SK-N-SH treated with all-trans-retinoic acid at 6 μM for 48 hours (cell line): ENCODE measurements around the gene LAMC1.
A peak's percentile ranks its signal among the peaks of the same experiment; 100 is the strongest.

Source experiments
- ATAC-seq: fragments of 200-7000 bp; cut with Tn5 transposase; 3 replicates; pipeline ENCODE4 v1.9.1; 2020; ENCODE audit warnings: mild to moderate bottlenecking, moderate library complexity
- ARNTL ChIP-seq: fragments of 450-650 bp; formaldehyde crosslinking; IDR thresholded peaks from 2 replicates; pipeline ENCODE4 v1.5.0; 2020; ENCODE audit warnings: low read depth, mild to moderate bottlenecking, moderate library complexity, borderline replicate concordance
- BACH2 ChIP-seq: fragments of 250-450 bp; sonication (Bioruptor Pico); IDR thresholded peaks from 2 replicates; pipeline ENCODE4 v1.9.0; 2021; ENCODE audit warnings: mild to moderate bottlenecking, borderline replicate concordance
- CREB5 ChIP-seq: fragments of 250-450 bp; sonication (Bioruptor Pico); IDR thresholded peaks from 2 replicates; pipeline ENCODE4 v1.5.1; 2020; ENCODE audit warnings: low read depth, mild to moderate bottlenecking, moderate library complexity
- CSDC2 ChIP-seq: fragments of 250-450 bp; sonication (Bioruptor Pico); IDR thresholded peaks from 2 replicates; pipeline ENCODE4 v1.5.0; 2020; ENCODE audit warnings: mild to moderate bottlenecking, moderate library complexity
- CSRNP3 ChIP-seq: fragments of 250-450 bp; sonication (Bioruptor Pico); IDR thresholded peaks from 2 replicates; pipeline ENCODE4 v1.5.1; 2021; ENCODE audit warnings: mild to moderate bottlenecking, moderate library complexity
- ESRRG ChIP-seq: fragments of 250-450 bp; sonication (Bioruptor Pico); IDR thresholded peaks from 2 replicates; pipeline ENCODE4 v1.6.1; 2021; ENCODE audit warnings: mild to moderate bottlenecking
- GLIS3 ChIP-seq: fragments of 250-450 bp; sonication (Bioruptor Pico); IDR thresholded peaks from 2 replicates; pipeline ENCODE4 v1.5.0; 2020; ENCODE audit warnings: mild to moderate bottlenecking, moderate library complexity
- ISL1 ChIP-seq: fragments of 250-450 bp; sonication (Bioruptor Pico); IDR thresholded peaks from 2 replicates; pipeline ENCODE4 v2.1.2; 2022; ENCODE audit warnings: mild to moderate bottlenecking, moderate library complexity
- OSR1 ChIP-seq: fragments of 250-450 bp; sonication (Bioruptor Pico); IDR thresholded peaks from 2 replicates; pipeline ENCODE4 v1.8.0; 2022; ENCODE audit warnings: moderate library complexity, mild to moderate bottlenecking, inconsistent platforms
- PATZ1 ChIP-seq: fragments of 250-450 bp; sonication (Bioruptor Pico); IDR thresholded peaks from 2 replicates; pipeline ENCODE4 v1.8.0; 2020; ENCODE audit warnings: mild to moderate bottlenecking, moderate library complexity, borderline replicate concordance
- POU6F1 ChIP-seq: fragments of 250-450 bp; sonication (Bioruptor Pico); IDR thresholded peaks from 2 replicates; pipeline ENCODE4 v1.8.0; 2021; ENCODE audit warnings: low read depth, mild to moderate bottlenecking, moderate library complexity, borderline replicate concordance
- PPARA ChIP-seq: fragments of 250-450 bp; sonication (Bioruptor Pico); IDR thresholded peaks from 2 replicates; pipeline ENCODE4 v1.5.0; 2020; ENCODE audit warnings: mild to moderate bottlenecking, borderline replicate concordance
- RARB ChIP-seq: fragments of 250-450 bp; sonication (Bioruptor Pico); IDR thresholded peaks from 2 replicates; pipeline ENCODE4 v1.8.0; 2021; ENCODE audit warnings: mild to moderate bottlenecking, moderate library complexity
- SNAI2 ChIP-seq: fragments of 250-450 bp; sonication (Bioruptor Pico); IDR thresholded peaks from 2 replicates; pipeline ENCODE4 v1.5.0; 2020; ENCODE audit warnings: mild to moderate bottlenecking, moderate library complexity
- TCF4 ChIP-seq: fragments of 250-450 bp; sonication (Bioruptor Pico); IDR thresholded peaks from 2 replicates; pipeline ENCODE4 v1.8.0; 2021; ENCODE audit warnings: mild to moderate bottlenecking, moderate library complexity, borderline replicate concordance
- TOX ChIP-seq: fragments of 250-450 bp; sonication (Bioruptor Pico); IDR thresholded peaks from 2 replicates; pipeline ENCODE4 v1.8.0; 2021; ENCODE audit warnings: mild to moderate bottlenecking, moderate library complexity, borderline replicate concordance
- ZC3H10 ChIP-seq: fragments of 250-450 bp; sonication (Bioruptor Pico); IDR thresholded peaks from 2 replicates; pipeline ENCODE4 v1.5.1; 2021; ENCODE audit warnings: mild to moderate bottlenecking, moderate library complexity
- ZFP30 ChIP-seq: fragments of 450-650 bp; formaldehyde crosslinking; IDR thresholded peaks from 2 replicates; pipeline ENCODE4 v1.5.0; 2022; ENCODE audit warnings: mild to moderate bottlenecking, moderate library complexity
- ZNF565 ChIP-seq: fragments of 450-650 bp; formaldehyde crosslinking; conservative IDR thresholded peaks from 2 replicates; pipeline ENCODE4 v1.5.0; 2020; ENCODE audit warnings: low read depth, mild to moderate bottlenecking, moderate library complexity
- ZNF70 ChIP-seq: fragments of 450-650 bp; formaldehyde crosslinking; IDR thresholded peaks from 2 replicates; pipeline ENCODE4 v1.5.0; 2020; ENCODE audit warnings: mild to moderate bottlenecking, moderate library complexity
- ZNF8 ChIP-seq: fragments of 450-650 bp; formaldehyde crosslinking; IDR thresholded peaks from 2 replicates; pipeline ENCODE4 v1.5.0; 2020; ENCODE audit warnings: mild to moderate bottlenecking, moderate library complexity
- TF ChIP-seq, protein P1 (sequence below): fragments of 250-450 bp; sonication (Bioruptor Pico); IDR thresholded peaks from 2 replicates; pipeline ENCODE4 v1.5.0; 2020; ENCODE audit warnings: mild to moderate bottlenecking, moderate library complexity

The LAMC1 gene

DNA sequence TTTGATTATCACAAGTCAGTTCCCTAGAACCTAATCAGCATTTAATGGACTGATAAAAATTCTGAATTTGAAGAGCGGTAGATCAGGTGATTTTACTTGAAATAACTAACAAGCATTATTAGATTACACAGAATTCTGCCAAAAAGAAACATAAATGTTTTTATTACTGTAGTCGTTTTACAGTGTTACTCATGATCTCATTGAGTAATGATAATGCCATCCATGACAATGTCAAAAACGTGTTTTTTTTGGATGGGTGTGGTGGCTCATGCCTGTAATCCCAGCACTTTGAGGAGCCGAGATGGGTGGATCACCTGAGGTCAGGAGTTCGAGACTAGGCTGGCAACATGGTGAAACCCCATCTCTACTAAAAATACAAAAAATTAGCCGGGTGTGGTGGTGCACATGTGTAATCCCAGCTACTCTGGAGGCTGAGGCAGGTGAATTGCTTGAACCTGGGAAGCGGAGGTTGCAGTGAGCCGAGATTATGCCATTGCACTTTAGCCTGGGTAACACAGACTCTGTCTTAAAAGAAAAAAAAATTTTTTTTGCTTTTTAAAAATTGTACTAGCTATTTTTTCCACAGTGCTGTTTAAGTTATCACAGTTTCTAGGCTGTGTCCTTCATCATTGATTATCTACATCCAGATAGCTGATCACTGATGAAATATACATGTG lies 56.6 kb downstream of the LAMC1 start:
- no peak for ATAC-seq
- TF ChIP-seq ZC3H10 (CRISPR knock-in tag), result no peak
- no peak for TF ChIP-seq ARNTL
- TF ChIP-seq CSDC2 (CRISPR knock-in tag), result no peak
- no peak for TF ChIP-seq BACH2 (CRISPR knock-in tag)
- TF ChIP-seq ESRRG (CRISPR knock-in tag), result no peak
- no peak for TF ChIP-seq TOX (CRISPR knock-in tag)
- no peak for TF ChIP-seq OSR1 (CRISPR knock-in tag)

GRCh38 chr1:183080406-183080805 lies 57.2 kb downstream of the LAMC1 start:
- peak; percentile 41 for ATAC-seq
- TF ChIP-seq CSDC2 (CRISPR knock-in tag) (no peak), RARB (CRISPR knock-in tag) (no peak), CREB5 (CRISPR knock-in tag) (no peak), ARNTL (no peak), TOX (CRISPR knock-in tag) (no peak), ZFP30 (CRISPR knock-in tag) (no peak), POU6F1 (no peak), PATZ1 (CRISPR knock-in tag) (no peak), GLIS3 (CRISPR knock-in tag) (no peak), ZNF8 (CRISPR knock-in tag) (no peak), OSR1 (CRISPR knock-in tag) (no peak), ZNF70 (CRISPR knock-in tag) (no peak), CSRNP3 (CRISPR knock-in tag) (no peak), SNAI2 (CRISPR knock-in tag) (no peak), ZNF565 (CRISPR knock-in tag) (no peak), BACH2 (CRISPR knock-in tag) (no peak), PPARA (no peak), TCF4 (no peak)
- TF ChIP-seq, protein P1, sequence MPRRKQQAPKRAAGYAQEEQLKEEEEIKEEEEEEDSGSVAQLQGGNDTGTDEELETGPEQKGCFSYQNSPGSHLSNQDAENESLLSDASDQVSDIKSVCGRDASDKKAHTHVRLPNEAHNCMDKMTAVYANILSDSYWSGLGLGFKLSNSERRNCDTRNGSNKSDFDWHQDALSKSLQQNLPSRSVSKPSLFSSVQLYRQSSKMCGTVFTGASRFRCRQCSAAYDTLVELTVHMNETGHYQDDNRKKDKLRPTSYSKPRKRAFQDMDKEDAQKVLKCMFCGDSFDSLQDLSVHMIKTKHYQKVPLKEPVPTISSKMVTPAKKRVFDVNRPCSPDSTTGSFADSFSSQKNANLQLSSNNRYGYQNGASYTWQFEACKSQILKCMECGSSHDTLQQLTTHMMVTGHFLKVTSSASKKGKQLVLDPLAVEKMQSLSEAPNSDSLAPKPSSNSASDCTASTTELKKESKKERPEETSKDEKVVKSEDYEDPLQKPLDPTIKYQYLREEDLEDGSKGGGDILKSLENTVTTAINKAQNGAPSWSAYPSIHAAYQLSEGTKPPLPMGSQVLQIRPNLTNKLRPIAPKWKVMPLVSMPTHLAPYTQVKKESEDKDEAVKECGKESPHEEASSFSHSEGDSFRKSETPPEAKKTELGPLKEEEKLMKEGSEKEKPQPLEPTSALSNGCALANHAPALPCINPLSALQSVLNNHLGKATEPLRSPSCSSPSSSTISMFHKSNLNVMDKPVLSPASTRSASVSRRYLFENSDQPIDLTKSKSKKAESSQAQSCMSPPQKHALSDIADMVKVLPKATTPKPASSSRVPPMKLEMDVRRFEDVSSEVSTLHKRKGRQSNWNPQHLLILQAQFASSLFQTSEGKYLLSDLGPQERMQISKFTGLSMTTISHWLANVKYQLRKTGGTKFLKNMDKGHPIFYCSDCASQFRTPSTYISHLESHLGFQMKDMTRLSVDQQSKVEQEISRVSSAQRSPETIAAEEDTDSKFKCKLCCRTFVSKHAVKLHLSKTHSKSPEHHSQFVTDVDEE (CRISPR knock-in tag), result no peak

DNA sequence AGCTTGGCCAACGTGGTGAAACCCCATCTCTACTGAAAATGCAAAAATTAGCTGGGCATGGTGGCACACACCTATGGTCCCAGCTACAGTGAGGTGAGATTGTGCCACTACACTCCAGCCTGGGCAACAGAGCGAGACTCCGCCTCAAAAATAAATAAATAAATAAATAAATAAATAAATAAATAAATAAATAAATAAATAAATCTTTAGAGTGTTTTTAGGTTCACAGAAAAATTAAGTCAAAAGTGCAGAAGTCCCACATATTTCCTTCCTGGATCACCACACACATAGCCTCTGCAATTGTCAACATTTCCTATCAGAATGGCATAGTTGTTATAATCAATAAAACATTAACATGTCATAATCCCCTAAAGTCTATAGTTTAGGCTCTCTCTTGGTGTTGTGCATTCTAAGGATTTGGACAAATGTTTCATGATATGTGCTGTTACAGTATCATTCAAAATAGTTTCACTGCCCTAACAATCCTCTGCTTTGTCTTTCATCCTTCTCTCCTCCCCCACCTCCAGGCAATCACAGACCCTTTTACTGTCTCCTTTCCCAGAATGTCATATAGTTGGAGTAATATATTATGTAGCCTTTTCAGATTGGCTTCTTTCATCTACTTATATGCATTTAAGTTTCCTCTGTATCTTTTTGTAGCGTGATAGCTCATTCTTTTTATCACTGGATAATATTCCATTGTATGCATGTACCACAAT lies 58.3 kb downstream of the LAMC1 start:
- no peak for ATAC-seq
- no peak for TF ChIP-seq TCF4
- no peak for TF ChIP-seq ARNTL
- no peak for TF ChIP-seq ISL1 (CRISPR knock-in tag)
- TF ChIP-seq BACH2 (CRISPR knock-in tag), result no peak
- no peak for TF ChIP-seq OSR1 (CRISPR knock-in tag)
- TF ChIP-seq CSDC2 (CRISPR knock-in tag), result no peak
- TF ChIP-seq CREB5 (CRISPR knock-in tag), result no peak
- TF ChIP-seq SNAI2 (CRISPR knock-in tag), result no peak
